Neural cell (in vitro differentiated cells): ENCODE measurements around the gene PCBD1. TPM values are rescaled to one million over a fixed set of nuclear protein-coding genes. Genes with fewer than 3 reads are reported as not detected.

Source experiments
- H2AFZ ChIP-seq: fragments of 200-600, 300-800 bp; sonication (generic), shearing (Covaris generic); 2 replicates; pipeline ENCODE4 v1.6.0; 2014; ENCODE audit warnings: low read depth, mild to moderate bottlenecking, antibody characterized with exemption, low read length, moderate library complexity
- H3F3A ChIP-seq: fragments of 200-600 bp; shearing (Covaris generic); 2 replicates; pipeline ENCODE4 v1.6.1; 2016; ENCODE audit warnings: mild to moderate bottlenecking, moderate library complexity, mixed read lengths, antibody characterized with exemption, low read length; ENCODE audit not compliant: insufficient read depth, poor library complexity, severe bottlenecking
- H3K27ac ChIP-seq: fragments of 200-600, 300-800 bp; sonication (generic), shearing (Covaris generic); 2 replicates; pipeline ENCODE4 v1.5.1; 2014; ENCODE audit warnings: mild to moderate bottlenecking, low read length, moderate library complexity
- H3K27me3 ChIP-seq: fragments of 300-800, 200-600 bp; sonication (generic), shearing (Covaris generic); 2 replicates; pipeline ENCODE4 v1.6.0; 2014; ENCODE audit warnings: mild to moderate bottlenecking, low read depth, low read length, moderate library complexity; ENCODE audit not compliant: insufficient read depth
- H3K36me3 ChIP-seq: fragments of 300-800, 200-600 bp; sonication (generic), shearing (Covaris generic); 2 replicates; pipeline ENCODE4 v1.5.1; 2014; ENCODE audit warnings: mild to moderate bottlenecking, antibody characterized with exemption, low read length, moderate library complexity; ENCODE audit not compliant: insufficient read depth
- H3K4me2 ChIP-seq: fragments of 300-800, 200-600 bp; sonication (generic), shearing (Covaris generic); 2 replicates; pipeline ENCODE4 v1.6.0; 2014; ENCODE audit warnings: mild to moderate bottlenecking, low read length
- H3K4me3 ChIP-seq: fragments of 300-800, 200-600 bp; sonication (generic), shearing (Covaris generic); 2 replicates; pipeline ENCODE4 v1.5.1; 2014; ENCODE audit warnings: mild to moderate bottlenecking, low read length, moderate library complexity
- H3K79me2 ChIP-seq: fragments of 200-600 bp; shearing (Covaris generic); replicated peaks from 2 replicates; pipeline ENCODE4 v1.6.0; 2014; ENCODE audit warnings: mild to moderate bottlenecking, low read length, moderate library complexity; ENCODE audit not compliant: insufficient read depth
- H3K9ac ChIP-seq: fragments of 300-800, 200-600 bp; sonication (generic), shearing (Covaris generic); 2 replicates; pipeline ENCODE4 v1.6.1; 2016; ENCODE audit warnings: mild to moderate bottlenecking, low read length, mixed read lengths
- H3K9me2 ChIP-seq: fragments of 200-600 bp; shearing (Covaris generic); 2 replicates; pipeline ENCODE4 v1.6.1; 2016; ENCODE audit warnings: mild to moderate bottlenecking, low read length, mixed read lengths; ENCODE audit not compliant: insufficient read depth
- H3K9me3 ChIP-seq: fragments of 200-600, 300-800 bp; sonication (generic), shearing (Covaris generic); 2 replicates; pipeline ENCODE4 v1.6.1; 2016; ENCODE audit warnings: mild to moderate bottlenecking, mixed run types, low read length, moderate library complexity, mixed read lengths
- H4K20me1 ChIP-seq: fragments of 200-600 bp; shearing (Covaris generic); 2 replicates; pipeline ENCODE4 v1.6.1; 2016; ENCODE audit warnings: mild to moderate bottlenecking, mixed run types; ENCODE audit not compliant: insufficient read depth
- CTCF ChIP-seq: fragments of 450-650 bp; IDR thresholded peaks from 2 replicates; pipeline ENCODE4 v1.5.1; 2014; ENCODE audit warnings: antibody characterized with exemption, mild to moderate bottlenecking, moderate library complexity; ENCODE audit not compliant: poor library complexity, severe bottlenecking
- EP300 ChIP-seq: fragments of 450-650 bp; conservative IDR thresholded peaks from 2 replicates; pipeline ENCODE4 v1.6.1; 2014; ENCODE audit warnings: antibody characterized with exemption, mild to moderate bottlenecking, moderate library complexity; ENCODE audit not compliant: poor library complexity, severe bottlenecking
- EZH2 ChIP-seq: fragments of 200-600, 300-800 bp; shearing (Covaris generic), sonication (generic); IDR thresholded peaks from 2 replicates; pipeline ENCODE4 v1.6.1; 2014; ENCODE audit warnings: antibody characterized with exemption, low read length, borderline replicate concordance, mild to moderate bottlenecking; ENCODE audit not compliant: insufficient read depth, poor library complexity, severe bottlenecking
- MXI1 ChIP-seq: fragments of 450-650 bp; conservative IDR thresholded peaks from 2 replicates; pipeline ENCODE4 v1.6.1; 2014; ENCODE audit warnings: antibody characterized with exemption, mild to moderate bottlenecking; ENCODE audit not compliant: poor library complexity, severe bottlenecking
- POLR2AphosphoS5 ChIP-seq: IDR thresholded peaks from 2 replicates; pipeline ENCODE4 v1.6.1; 2012
- RAD21 ChIP-seq: fragments of 450-650 bp; conservative IDR thresholded peaks from 2 replicates; pipeline ENCODE4 v1.6.1; 2014; ENCODE audit warnings: antibody characterized with exemption, mild to moderate bottlenecking, moderate library complexity
- REST ChIP-seq: IDR thresholded peaks from 2 replicates; pipeline ENCODE4 v1.6.1; 2012; ENCODE audit warnings: borderline replicate concordance
- TAF1 ChIP-seq: IDR thresholded peaks from 2 replicates; pipeline ENCODE4 v1.6.1; 2012; ENCODE audit warnings: low read depth
- polyA plus RNA-seq: library from polyadenylated mRNA; depleted of rRNA; stranded (reverse); fragments of >200 nt; gene quantifications from 2 replicates; pipeline ENCODE4 v1.2.3, GENCODE V29; 2014

Gene PCBD1
- polyA plus RNA-seq, 1 donor from 2014 or later: 15.8 TPM

- Histone ChIP-seq H3F3A (no peaks in the 10 kb centered on the region), H3K27me3 (no peaks in the 10 kb centered on the region), H3K9me2 (no peaks in the 10 kb centered on the region), H3K27ac (no peak overlapping the region), H3K4me3 (no peak overlapping the region), H3K9ac (no peak overlapping the region), H3K79me2 (no peaks in the 10 kb centered on the region), H4K20me1 (no peaks in the 10 kb centered on the region), H3K9me3 (no peaks in the 10 kb centered on the region), H2AFZ (no peak overlapping the region), H3K36me3 (no peaks in the 10 kb centered on the region), H3K4me2 (no peak overlapping the region)
- no peak for TF ChIP-seq RAD21
- no peak for TF ChIP-seq REST
- TF ChIP-seq TAF1: no peak
- TF ChIP-seq EZH2: no peak
- no peak for TF ChIP-seq CTCF
These were observed 10.3 kb upstream of the PCBD1 start for GRCh38 chr10:70898687-70899086.

- H3K9me2 ChIP-seq: no peaks in the 10 kb centered on the region
These were observed 8.2 kb upstream of the PCBD1 start for GRCh38 chr10:70896551-70896950.

More at GRCh38 chr10:70896551-70896950, 8.2 kb upstream of the PCBD1 start:
- Histone ChIP-seq H4K20me1 (no peaks in the 10 kb centered on the region), H3K27ac (no peak overlapping the region), H3K4me3 (no peak overlapping the region), H3K79me2 (no peaks in the 10 kb centered on the region), H3K9me3 (no peaks in the 10 kb centered on the region), H3K27me3 (no peaks in the 10 kb centered on the region), H3K9ac (no peak overlapping the region), H2AFZ (no peak overlapping the region), H3K4me2 (no peak overlapping the region), H3K36me3 (no peaks in the 10 kb centered on the region), H3F3A (no peaks in the 10 kb centered on the region)
- TF ChIP-seq EZH2: no peak
- TF ChIP-seq CTCF: no peak
- no peak for TF ChIP-seq REST
- no peak for TF ChIP-seq POLR2AphosphoS5
- TF ChIP-seq EP300: no peak
- no peak for TF ChIP-seq RAD21
- TF ChIP-seq MXI1: no peak
